IMR-90 (cell line): ENCODE data around the gene DDX50. TPM values are rescaled to one million over a fixed set of nuclear protein-coding genes. Genes with fewer than 3 reads are reported as not detected.

ENCODE experiments used
- ATAC-seq: fragments of 200-7000 bp; cut with Tn5 transposase; 2 replicates; pipeline ENCODE4 v1.9.1; 2020; ENCODE audit warnings: low read depth, mild to moderate bottlenecking, moderate library complexity
- BruUV-seq: library from RNA; stranded (reverse); fragments of 400-500 nt; replicated peaks from 2 replicates; lab custom pipeline; 2021; lab: Mats Ljungman, UMichigan
- CTCF ChIA-PET: fragments of 300-600 bp; formaldehyde crosslinking; extraction: SDS; loops from one replicate; lab custom pipeline; 2021; ENCODE audit warnings: antibody characterized with exemption; lab: Yijun Ruan, JAX
- POLR2A ChIA-PET: fragments of 300-600 bp; sonication (Branson Sonifier 250); formaldehyde crosslinking; loops from one replicate; lab custom pipeline; 2022; ENCODE audit warnings: antibody characterized with exemption; ENCODE audit not compliant: unreplicated experiment; lab: Charles Lee
- DNase-seq: peaks from one replicate; pipeline ENCODE4 v3.0.0; 2013
- H2AFZ ChIP-seq: replicated peaks from 2 replicates; pipeline ENCODE3; 2013; ENCODE audit warnings: low read length, mild to moderate bottlenecking; ENCODE audit not compliant: poor library complexity
- H2AK5ac ChIP-seq: 2 replicates; pipeline ENCODE4 v1.6.1; 2013; ENCODE audit warnings: low read depth, low read length, inconsistent platforms
- H2AK9ac ChIP-seq: replicated peaks from 2 replicates; pipeline ENCODE3; 2013; ENCODE audit warnings: mild to moderate bottlenecking, low read depth, low read length, moderate library complexity; ENCODE audit not compliant: poor library complexity
- H2BK120ac ChIP-seq: 2 replicates; pipeline ENCODE4 v1.6.1; 2013; ENCODE audit warnings: low read depth, low read length, inconsistent platforms
- H2BK15ac ChIP-seq: 3 replicates; pipeline ENCODE4 v1.6.1; 2013; ENCODE audit warnings: low read depth, low read length, inconsistent platforms
- H2BK20ac ChIP-seq: 2 replicates; pipeline ENCODE4 v1.6.1; 2013; ENCODE audit warnings: low read depth, mild to moderate bottlenecking, inconsistent platforms, low read length, moderate library complexity
- H2BK5ac ChIP-seq: 2 replicates; pipeline ENCODE4 v1.6.1; 2013; ENCODE audit warnings: mild to moderate bottlenecking, low read depth, low read length, inconsistent platforms; ENCODE audit not compliant: poor library complexity, severe bottlenecking
- H3K14ac ChIP-seq: replicated peaks from 2 replicates; pipeline ENCODE4 v1.6.1; 2013; ENCODE audit warnings: low read depth, low read length, inconsistent platforms
- H3K18ac ChIP-seq: 2 replicates; pipeline ENCODE4 v1.6.1; 2013; ENCODE audit warnings: low read depth, low read length, control low read depth
- H3K23ac ChIP-seq: 2 replicates; pipeline ENCODE4 v1.6.1; 2013; ENCODE audit warnings: low read depth, low read length, inconsistent platforms
- H3K27ac ChIP-seq: 2 replicates; pipeline ENCODE4 v1.5.1; 2013; ENCODE audit warnings: mild to moderate bottlenecking, control low read depth, low read length; ENCODE audit not compliant: insufficient read depth
- H3K27me3 ChIP-seq: 2 replicates; pipeline ENCODE4 v1.6.1; 2013; ENCODE audit warnings: low read length; ENCODE audit not compliant: control insufficient read depth, insufficient read depth
- H3K36me3 ChIP-seq: 2 replicates; pipeline ENCODE4 v1.6.1; 2013; ENCODE audit warnings: low read length, mixed read lengths; ENCODE audit not compliant: control insufficient read depth, insufficient read depth
- H3K4ac ChIP-seq: 2 replicates; pipeline ENCODE4 v1.6.1; 2013; ENCODE audit warnings: low read depth, low read length, inconsistent platforms
- H3K4me1 ChIP-seq: 2 replicates; pipeline ENCODE4 v1.6.1; 2013; ENCODE audit warnings: low read length, mixed read lengths; ENCODE audit not compliant: control insufficient read depth, insufficient read depth
- H3K4me2 ChIP-seq: 2 replicates; pipeline ENCODE4 v1.6.1; 2013; ENCODE audit warnings: low read depth, mild to moderate bottlenecking, control low read depth, low read length, moderate library complexity
- H3K4me3 ChIP-seq: 2 replicates; pipeline ENCODE4 v1.5.1; 2013; ENCODE audit warnings: low read depth, mild to moderate bottlenecking, control low read depth, low read length, moderate library complexity; ENCODE audit not compliant: insufficient read depth
- H3K56ac ChIP-seq: 2 replicates; pipeline ENCODE4 v1.6.1; 2013; ENCODE audit warnings: low read length, inconsistent platforms; ENCODE audit not compliant: insufficient read depth; ENCODE audit errors: extremely low read depth
- H3K79me1 ChIP-seq, 2 experiments: 2 replicates each; pipeline ENCODE4 v1.6.1; 2013; ENCODE audit warnings: low read length in 2 of 2, inconsistent platforms in 1 of 2, low read depth in 1 of 2
- H3K9ac ChIP-seq: 2 replicates; pipeline ENCODE4 v1.6.1; 2013; ENCODE audit warnings: low read depth, low read length, control low read depth
- H3K9me1 ChIP-seq: 2 replicates; pipeline ENCODE4 v1.6.1; 2013; ENCODE audit warnings: low read length, inconsistent platforms; ENCODE audit not compliant: insufficient read depth
- H3K9me3 ChIP-seq: 2 replicates; pipeline ENCODE4 v1.6.1; 2013; ENCODE audit warnings: low read length; ENCODE audit not compliant: control insufficient read depth, insufficient read depth
- H4K20me1 ChIP-seq: 2 replicates; pipeline ENCODE4 v1.6.1; 2013; ENCODE audit warnings: low read length, inconsistent platforms; ENCODE audit not compliant: insufficient read depth
- H4K5ac ChIP-seq: 2 replicates; pipeline ENCODE4 v1.6.1; 2013; ENCODE audit warnings: mild to moderate bottlenecking, low read depth, low read length, control low read depth
- H4K8ac ChIP-seq, 2 experiments: 2 replicates each; pipeline ENCODE4 v1.6.1; 2013; ENCODE audit warnings: low read depth in 2 of 2, low read length in 2 of 2, control low read depth in 1 of 2, inconsistent platforms in 1 of 2
- H4K91ac ChIP-seq: 2 replicates; pipeline ENCODE4 v1.6.1; 2013; ENCODE audit warnings: low read depth, low read length, inconsistent platforms; ENCODE audit not compliant: insufficient read depth
- BHLHE40 ChIP-seq: fragments of 150-350 bp; IDR thresholded peaks from 2 replicates; pipeline ENCODE4 v1.6.1; 2016; ENCODE audit warnings: mild to moderate bottlenecking, low read depth, low read length
- CEBPB ChIP-seq: IDR thresholded peaks from 2 replicates; pipeline ENCODE4 v1.6.1; 2012; ENCODE audit warnings: low read depth, low read length, improper control_type of control experiment
- CHD1 ChIP-seq: IDR thresholded peaks from 2 replicates; pipeline ENCODE4 v1.6.1; 2012; ENCODE audit warnings: low read depth, low read length, improper control_type of control experiment
- CTCF ChIP-seq: conservative IDR thresholded peaks from 2 replicates; pipeline ENCODE4 v1.5.1; 2012; ENCODE audit warnings: mild to moderate bottlenecking, low read depth, low read length, improper control_type of control experiment
- ELK1 ChIP-seq: fragments of 150-350 bp; IDR thresholded peaks from 2 replicates; pipeline ENCODE4 v1.6.1; 2016; ENCODE audit warnings: low read depth, mild to moderate bottlenecking, low read length, moderate library complexity, borderline replicate concordance
- FOS ChIP-seq: fragments of 150-350 bp; IDR thresholded peaks from 2 replicates; pipeline ENCODE4 v1.6.1; 2016; ENCODE audit warnings: low read depth, low read length
- MAFK ChIP-seq: IDR thresholded peaks from 2 replicates; pipeline ENCODE4 v1.6.1; 2012; ENCODE audit warnings: low read depth, low read length, improper control_type of control experiment
- MAZ ChIP-seq: IDR thresholded peaks from 2 replicates; pipeline ENCODE4 v1.6.1; 2012; ENCODE audit warnings: low read depth, mild to moderate bottlenecking, low read length, improper control_type of control experiment, moderate library complexity, borderline replicate concordance
- MXI1 ChIP-seq: IDR thresholded peaks from 2 replicates; pipeline ENCODE4 v1.6.1; 2012; ENCODE audit warnings: low read depth, mild to moderate bottlenecking, low read length, moderate library complexity, borderline replicate concordance
- NFE2L2 ChIP-seq: fragments of 150-350 bp; IDR thresholded peaks from 2 replicates; pipeline ENCODE4 v1.6.1; 2016; ENCODE audit warnings: low read depth, mild to moderate bottlenecking, low read length
- POLR2A ChIP-seq: IDR thresholded peaks from 2 replicates; pipeline ENCODE4 v1.6.1; 2012; ENCODE audit warnings: mild to moderate bottlenecking, low read depth, low read length
- RAD21 ChIP-seq: IDR thresholded peaks from 2 replicates; pipeline ENCODE4 v1.6.1; 2012; ENCODE audit warnings: low read length, improper control_type of control experiment
- RCOR1 ChIP-seq: IDR thresholded peaks from 2 replicates; pipeline ENCODE4 v1.6.1; 2012; ENCODE audit warnings: mild to moderate bottlenecking, low read length, improper control_type of control experiment; ENCODE audit not compliant: insufficient replicate concordance
- RFX5 ChIP-seq: IDR thresholded peaks from 2 replicates; pipeline ENCODE4 v1.8.0; 2012; ENCODE audit warnings: low read depth, mild to moderate bottlenecking, low read length, moderate library complexity
- SMC3 ChIP-seq: fragments of 150-350 bp; IDR thresholded peaks from 2 replicates; pipeline ENCODE4 v1.6.1; 2016; ENCODE audit warnings: low read depth, mild to moderate bottlenecking, antibody characterized with exemption, low read length, moderate library complexity
- USF2 ChIP-seq: fragments of 150-350 bp; IDR thresholded peaks from 2 replicates; pipeline ENCODE4 v1.6.1; 2017; ENCODE audit warnings: mild to moderate bottlenecking, antibody characterized with exemption, low read length, low read depth
- WGBS, 2 experiments: methylation state at CpG; one replicate each; pipeline versions ENCODE4 v1.1.5 to v1.1.7; 2013; ENCODE audit warnings: missing lambda C conversion rate in 2 of 2; ENCODE audit not compliant: insufficient read length in 1 of 2; ENCODE audit errors: extremely low coverage in 2 of 2; 5-methylcytosine and 5-hydroxymethylcytosine counted together
- dilution Hi-C: fragments of 300-500 bp; cut with HindIII; formaldehyde crosslinking; loops from one replicate; pipeline ENCODE4 v1.14.3; 2018; ENCODE audit warnings: low sequenced_read_pairs; ENCODE audit not compliant: unreplicated experiment
- in situ Hi-C: fragments of 300-500 bp; cut with MboI; formaldehyde crosslinking; loops from 3 replicates; pipeline ENCODE4 v1.14.3; 2019; ENCODE audit warnings: low sequenced_read_pairs, inconsistent platforms, mixed read lengths
- intact Hi-C: fragments of 100-400 bp; cut with micrococcal nuclease; formaldehyde crosslinking; loops from 2 replicates; pipeline ENCODE4 v1.10.0; 2022
- polyA plus RNA-seq, 3 experiments: library from polyadenylated mRNA; depleted of rRNA; stranded (reverse); fragments of >200 nt; gene quantifications; 2 replicates each; pipeline ENCODE4 v1.2.3, GENCODE V29; 2012; ENCODE audit warnings: low replicate concordance in 1 of 3
- total RNA-seq: library from RNA; depleted of rRNA; stranded (reverse); fragments of >200 nt; gene quantifications from 2 replicates; pipeline ENCODE4 v1.2.3, GENCODE V29; 2012

Gene DDX50
- total and polyA plus RNA-seq, 2 of the 4 experiments (the other 2 are of a cell fraction): 31.1 to 55.7 TPM

GRCh38 chr10:68857005-68857404 is 44.1 kb upstream of the DDX50 start:
- no peak overlapping the region for H2BK120ac ChIP-seq

More at GRCh38 chr10:68857005-68857404, 44.1 kb upstream of the DDX50 start:
- Histone ChIP-seq H3K4me1 (no peaks in the 10 kb centered on the region), H3K23ac (no peak overlapping the region), H4K8ac (no peak overlapping the region), H3K9me1 (no peaks in the 10 kb centered on the region), H4K5ac (no peak overlapping the region), H3K14ac (no peak overlapping the region), H4K91ac (no peak overlapping the region), H3K4me3 (no peak overlapping the region), H3K27me3 (peaks cover 28% of the 10 kb centered on the region), H3K36me3 (no peaks in the 10 kb centered on the region), H2BK15ac (no peak overlapping the region), H2BK20ac (no peak overlapping the region), H2BK5ac (no peak overlapping the region), H4K20me1 (no peaks in the 10 kb centered on the region), H3K18ac (no peak overlapping the region), H3K9me3 (peaks cover 12% of the 10 kb centered on the region), H3K4ac (no peak overlapping the region), H2AK9ac (no peak overlapping the region), H3K9ac (no peak overlapping the region), H3K27ac (no peak overlapping the region), H3K79me1 (no peaks in the 10 kb centered on the region), H2AK5ac (no peak overlapping the region), H3K4me2 (no peak overlapping the region), H3K56ac (no peak overlapping the region), H2AFZ (no peak overlapping the region)
- no TSS peak for BruUV-seq
- ChIA-PET POLR2A (no interaction called here), CTCF (no interaction called here)
- dilution Hi-C loops (no loop called here), in situ Hi-C loops (no loop called here), intact Hi-C loops (no loop called here)
- ATAC-seq (no peak), DNase-seq (no peak)
- WGBS, 2 experiments: no CpG with 5 or more reads among the region's 2 CpGs
- TF ChIP-seq MXI1: no peak
- no peak for TF ChIP-seq RCOR1
- no peak for TF ChIP-seq CTCF
- no peak for TF ChIP-seq MAFK
- TF ChIP-seq SMC3: no peak
- no peak for TF ChIP-seq POLR2A
- TF ChIP-seq USF2: no peak
- TF ChIP-seq CHD1: no peak
- no peak for TF ChIP-seq RFX5
- TF ChIP-seq MAZ: no peak
- TF ChIP-seq ELK1: no peak
- TF ChIP-seq BHLHE40: no peak
- no peak for TF ChIP-seq FOS
- no peak for TF ChIP-seq NFE2L2
- no peak for TF ChIP-seq CEBPB
- TF ChIP-seq RAD21: no peak
